ENCODE results near the gene MOG.

GRCh38 chr6:29710281-29710941 lies 53.5 kb downstream of the MOG start:
- no peak for TF ChIP-seq POLR2AphosphoS5 (IDR thresholded peaks at IDR 0.05; ENCODE audit: insufficient read depth in 1 of 2, low read depth in 1 of 2)
- TF ChIP-seq CTCF (IDR thresholded peaks at IDR 0.05), result no peak

Measured in vagina (tissue), 2 donors.